Measurements from ENCODE around the gene OR2AE1.

The OR2AE1 gene

DNA sequence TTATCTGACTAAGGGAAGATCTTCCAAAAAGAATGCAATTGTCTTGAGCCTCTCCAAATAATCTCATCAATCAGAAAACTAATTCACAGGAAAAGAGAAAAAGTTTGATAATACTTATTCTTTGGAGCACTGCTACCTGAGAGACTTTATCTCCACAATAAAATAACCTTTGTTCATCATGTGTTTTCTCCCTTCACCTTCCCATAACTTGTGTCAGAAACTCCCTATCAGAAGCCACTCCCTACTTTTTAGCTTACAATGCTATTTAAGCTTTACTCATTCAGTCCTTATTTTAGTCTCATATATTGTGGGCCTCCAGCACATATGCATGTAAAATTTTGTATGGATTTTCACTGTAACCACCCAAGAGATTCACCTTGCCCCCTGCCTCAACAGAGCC is 48.0 kb downstream of the OR2AE1 start:
- no peak for DNase-seq (ENCODE audit: low read depth)
- H3K4me3 ChIP-seq (ENCODE audit: low read length), result no peak overlapping the region
- no peak for TF ChIP-seq CTCF (conservative IDR thresholded peaks at IDR 0.05; ENCODE audit: low read depth, low read length)

- DNase-seq (ENCODE audit: low read depth), result no peak
- H3K4me3 ChIP-seq (ENCODE audit: low read length), result no peak overlapping the region
- TF ChIP-seq CTCF (conservative IDR thresholded peaks at IDR 0.05; ENCODE audit: low read depth, low read length), result no peak
These were observed 49.6 kb downstream of the OR2AE1 start for GRCh38 chr7:99827040-99827778.
